GM18861 (cell line): ENCODE data around the gene TMEM117.
"Not testable (repeated sequence)": the region's sequence is repeated elsewhere in the genome, so short reads cannot be mapped to it uniquely, and the experiment has no call there.

ENCODE experiments used
- ATAC-seq: cut with Tn5 transposase; IDR thresholded peaks from one replicate; pipeline ENCODE4 v1.9.1; 2021; ENCODE audit not compliant: unreplicated experiment

TMEM117 gene

GRCh38 chr12:43836475-43836989 lies 651 bp downstream of the TMEM117 start:
- peak; percentile 23 for ATAC-seq

DNA sequence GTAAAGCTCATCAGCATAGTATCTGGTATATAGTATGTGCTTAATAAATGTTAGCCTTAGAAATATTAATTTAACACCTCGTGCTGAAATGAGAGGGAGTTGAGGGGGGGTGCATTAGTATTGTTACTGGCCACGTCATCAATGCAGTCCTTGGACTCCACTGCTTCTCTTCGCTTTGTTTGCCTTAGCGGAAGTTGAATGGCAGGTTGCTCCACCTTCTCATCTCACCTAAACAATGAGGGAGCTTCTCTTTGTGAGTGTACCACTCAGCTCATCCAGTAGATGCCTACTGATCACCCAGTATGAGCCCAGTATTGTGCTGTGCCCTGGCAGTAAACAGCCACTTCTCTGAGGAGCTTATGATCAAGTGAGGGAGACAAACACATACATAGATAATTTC lies 4.5 kb downstream of the TMEM117 start:
- ATAC-seq, result no peak

GRCh38 chr12:43841253-43841652 lies 5.4 kb downstream of the TMEM117 start:
- ATAC-seq, result no peak

DNA sequence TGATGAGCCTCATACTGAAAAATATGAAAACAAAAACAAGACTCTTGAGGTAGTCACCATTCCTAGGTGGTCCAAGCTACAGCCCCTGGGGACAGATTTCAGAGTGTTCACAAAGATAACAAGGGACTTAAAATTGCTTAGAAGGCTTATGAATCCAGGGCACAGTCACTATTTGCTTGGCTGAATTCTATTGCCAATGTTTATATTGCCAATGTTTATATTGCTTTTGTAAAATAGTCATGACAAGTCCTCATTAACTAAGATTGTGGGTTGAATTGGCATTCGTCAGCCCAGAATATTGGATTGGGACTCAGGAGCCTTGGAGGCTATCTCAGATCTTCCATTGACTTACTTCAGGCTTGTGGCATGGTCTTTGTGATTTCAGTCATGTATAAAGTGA lies 6.4 kb downstream of the TMEM117 start:
- no peak for ATAC-seq

DNA sequence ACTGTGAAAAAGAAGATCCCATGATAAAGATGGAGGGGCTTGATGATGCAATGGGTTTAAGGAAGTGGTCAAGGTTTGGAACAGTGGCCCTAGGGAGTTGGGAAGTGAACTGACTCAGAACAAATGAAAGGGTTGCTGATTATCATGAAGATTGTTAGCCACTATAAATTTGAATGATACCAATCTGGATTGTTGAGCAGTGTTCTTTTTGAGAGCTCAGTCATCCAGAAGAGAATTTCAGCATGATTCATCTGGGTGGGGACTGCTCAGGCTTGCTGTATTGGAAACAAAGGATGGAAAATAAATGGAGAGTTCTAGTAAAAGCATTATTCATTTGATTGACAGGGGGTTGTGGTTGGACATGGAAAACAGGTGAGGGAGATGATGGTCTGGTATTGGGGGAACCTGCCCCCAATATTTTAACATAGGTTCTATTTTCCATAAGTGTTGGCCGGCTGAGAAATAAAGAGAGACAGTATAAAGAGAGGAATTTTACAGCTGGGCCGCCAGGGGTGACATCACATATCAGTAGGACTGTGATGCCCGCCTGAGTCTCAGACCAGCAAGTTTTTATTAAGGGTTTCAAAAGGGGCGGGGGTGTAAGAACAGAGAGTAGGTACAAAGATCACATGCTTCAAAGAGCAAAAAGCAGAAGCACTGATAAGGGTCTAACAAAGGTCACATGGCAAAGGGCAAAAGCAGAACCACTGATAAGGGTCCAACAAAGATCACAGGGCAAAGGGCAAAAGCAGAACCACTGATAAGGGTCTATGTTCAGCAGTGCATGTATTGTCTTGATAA lies 11.7 kb downstream of the TMEM117 start:
- not testable (repeated sequence) for ATAC-seq

GRCh38 chr12:43848226-43848507 lies 12.3 kb downstream of the TMEM117 start:
- no peak for ATAC-seq

GRCh38 chr12:43848786-43849185 lies 12.9 kb downstream of the TMEM117 start:
- ATAC-seq, result no peak

- no peak for ATAC-seq
These were observed 16.9 kb downstream of the TMEM117 start for GRCh38 chr12:43852744-43853143.

DNA sequence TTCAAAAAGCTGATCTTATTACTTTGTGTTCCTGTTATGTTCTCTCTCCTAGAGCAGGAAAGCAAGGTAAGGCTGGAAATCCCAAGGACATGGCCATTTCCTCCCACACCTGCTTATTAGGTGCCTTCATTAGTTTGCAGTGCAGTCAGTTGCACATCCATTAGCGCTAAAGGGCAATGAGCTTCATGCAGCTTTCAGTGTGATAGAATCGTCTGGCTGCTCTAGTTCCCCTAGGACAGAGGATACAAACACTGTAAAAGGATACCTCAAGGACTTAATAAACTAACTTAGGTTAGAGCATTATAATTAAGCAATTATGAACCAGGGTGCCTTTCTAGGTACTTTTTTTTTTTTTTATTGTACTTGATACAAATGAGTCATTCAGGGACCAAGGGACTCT lies 21.1 kb downstream of the TMEM117 start:
- no peak for ATAC-seq

GRCh38 chr12:43858096-43858495 lies 22.2 kb downstream of the TMEM117 start:
- no peak for ATAC-seq

DNA sequence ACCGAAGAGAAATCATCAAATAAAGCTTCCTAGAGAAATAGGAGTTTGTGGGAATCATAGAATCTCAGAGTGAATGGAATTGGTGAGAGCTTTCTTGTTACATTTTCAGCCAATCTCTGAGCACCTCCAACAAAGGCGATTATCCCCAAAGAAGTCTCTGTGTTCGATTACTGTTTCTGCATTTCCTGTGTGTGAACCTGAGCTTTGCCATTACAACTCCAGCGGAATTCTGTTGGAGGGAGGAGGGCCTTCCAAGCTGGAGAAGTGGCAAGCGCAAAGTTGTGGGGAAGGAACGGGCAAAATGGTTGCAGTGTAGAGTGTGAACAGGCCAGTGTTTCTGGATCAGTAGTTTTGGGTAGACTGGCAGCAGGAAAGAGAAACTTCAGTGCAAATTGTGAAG lies 23.1 kb downstream of the TMEM117 start:
- no peak for ATAC-seq

DNA sequence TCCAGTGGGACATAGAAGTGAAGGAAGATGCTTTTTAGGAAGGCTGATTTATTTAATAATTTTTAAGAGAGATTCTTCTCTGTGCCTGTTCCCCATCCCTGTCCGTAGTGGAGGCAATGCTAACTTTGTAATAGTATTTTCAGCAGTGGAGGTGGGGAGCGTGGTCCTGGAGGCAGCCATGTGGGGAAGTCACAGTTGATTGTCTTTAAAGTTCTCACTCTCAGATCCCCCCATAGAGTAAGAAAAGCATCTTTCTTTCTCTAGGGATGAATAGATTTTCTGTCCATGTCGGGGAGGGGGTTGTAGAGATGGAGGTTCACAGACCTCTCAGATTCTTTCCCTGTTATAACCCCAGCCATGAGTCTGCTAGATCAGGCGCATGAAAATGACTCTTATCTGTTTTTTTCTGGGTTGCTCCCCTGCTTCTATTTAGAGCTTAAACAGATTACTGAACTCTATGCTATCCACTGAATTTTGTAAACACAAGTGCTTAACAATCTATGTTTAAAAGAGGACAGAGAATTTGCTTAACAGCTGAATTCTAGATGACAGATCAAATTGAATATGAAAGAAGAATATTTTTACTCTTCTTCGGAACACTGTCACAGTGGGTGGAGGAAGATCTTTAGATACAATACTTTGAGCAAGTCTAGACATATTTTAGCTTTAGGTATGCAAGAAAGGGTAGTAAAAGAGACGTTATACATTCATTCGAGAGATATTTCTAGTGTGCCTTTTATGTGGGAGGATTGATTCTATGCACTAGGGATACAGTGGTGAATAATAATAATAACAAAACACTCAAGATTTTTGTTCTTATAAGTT lies 25.3 kb downstream of the TMEM117 start:
- no peak for ATAC-seq

DNA sequence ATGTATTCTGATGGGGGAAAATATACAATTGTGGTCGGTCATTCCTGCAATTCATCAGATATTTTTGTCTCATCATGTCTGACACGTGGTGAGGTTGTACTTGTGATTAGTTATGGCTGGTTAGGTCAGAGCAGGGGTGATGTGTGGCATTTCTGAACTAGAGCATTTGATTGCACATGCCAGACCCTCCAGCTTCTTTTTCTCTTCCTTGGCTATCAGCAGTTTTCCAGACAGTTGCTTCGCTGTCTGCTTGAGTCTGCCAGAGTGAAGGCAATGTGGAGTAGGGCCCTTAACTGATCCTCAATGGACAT lies 25.9 kb downstream of the TMEM117 start:
- ATAC-seq, result no peak

DNA sequence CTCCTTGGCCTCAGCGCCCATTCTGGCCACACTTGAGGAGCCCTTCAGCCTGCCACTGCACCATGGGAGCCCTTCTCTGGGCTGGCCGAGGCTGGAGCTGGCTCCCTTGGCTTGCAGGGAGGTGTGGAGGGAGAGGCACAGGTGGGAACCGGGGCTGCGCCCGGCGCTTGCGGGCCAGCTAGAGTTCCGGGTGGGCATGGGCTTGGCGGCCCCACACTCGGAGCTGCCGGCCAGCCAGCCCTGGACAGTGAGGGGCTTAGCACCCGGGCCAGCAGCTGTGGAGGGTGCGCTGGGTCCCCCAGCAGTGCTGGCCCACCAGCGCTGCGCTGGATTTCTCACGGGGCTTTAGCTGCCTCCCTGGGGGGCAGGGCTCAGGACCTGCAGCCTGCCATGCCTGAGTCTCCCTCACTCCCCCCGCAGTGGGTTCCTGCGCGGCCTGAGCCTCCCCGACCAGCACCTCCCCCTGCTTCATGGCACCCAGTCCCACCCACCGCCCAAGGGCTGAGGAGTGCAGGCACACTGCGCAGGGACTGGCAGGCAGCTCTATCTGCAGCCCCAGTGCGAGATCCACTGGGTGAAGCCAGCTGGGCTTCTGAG lies 28.0 kb downstream of the TMEM117 start:
- no peak for ATAC-seq

DNA sequence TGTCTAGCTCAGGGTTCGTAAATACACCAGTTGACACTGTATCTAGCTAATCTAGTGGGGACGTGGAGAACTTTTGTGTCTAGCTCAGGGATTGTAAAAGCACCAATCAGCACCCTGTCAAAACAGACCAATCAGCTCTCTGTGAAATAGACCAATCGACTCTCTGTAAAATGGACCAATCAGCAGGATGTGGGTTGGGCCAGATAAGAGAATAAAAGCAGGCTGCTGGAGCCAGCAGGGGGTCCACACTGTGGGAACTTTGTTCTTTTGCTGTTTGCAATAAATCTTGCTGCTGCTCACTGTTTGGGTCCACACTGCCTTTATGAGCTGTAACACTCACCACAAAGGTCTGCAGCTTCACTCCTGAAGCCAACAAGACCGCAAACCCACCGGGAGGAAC lies 28.7 kb downstream of the TMEM117 start:
- not testable (repeated sequence) for ATAC-seq

DNA sequence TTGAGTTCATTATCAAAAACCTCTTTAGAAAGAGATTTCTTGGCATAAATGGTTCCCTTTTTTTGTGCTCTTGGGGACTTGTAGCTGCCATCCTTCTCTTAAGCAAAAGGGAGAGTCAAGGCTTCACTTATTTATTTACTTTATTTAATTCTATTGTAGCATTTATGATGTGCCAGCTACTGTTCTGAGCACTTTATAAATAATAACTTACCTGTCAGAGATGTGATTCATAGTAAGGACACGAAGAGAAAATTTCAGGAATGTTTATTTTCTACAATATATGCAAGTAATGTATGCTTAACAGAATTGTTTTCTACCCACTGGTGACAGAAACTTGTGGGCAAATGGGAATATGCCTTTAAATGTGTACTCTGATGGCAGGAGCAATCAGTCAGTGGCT lies 33.3 kb downstream of the TMEM117 start:
- no peak for ATAC-seq

DNA sequence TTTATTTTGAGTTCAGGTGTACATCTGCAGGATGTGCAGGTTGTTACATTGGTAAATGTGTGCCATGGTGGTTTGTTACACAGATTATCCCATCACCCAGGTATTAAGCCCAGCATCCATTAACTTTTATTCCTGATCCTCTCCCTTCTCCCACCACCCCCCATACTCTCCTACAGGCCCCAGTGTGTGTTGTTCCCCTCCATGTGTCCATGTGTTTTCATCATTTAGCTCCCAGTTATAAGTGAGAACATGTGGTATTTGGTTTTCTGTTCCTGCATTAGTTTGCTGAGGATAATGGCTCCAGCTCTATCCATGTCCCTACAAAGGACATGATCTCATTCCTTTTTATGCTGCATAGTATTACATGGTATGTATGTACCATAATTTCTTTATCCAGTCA lies 33.9 kb downstream of the TMEM117 start:
- not testable (repeated sequence) for ATAC-seq

- not testable (repeated sequence) for ATAC-seq
These were observed 35.4 kb downstream of the TMEM117 start for GRCh38 chr12:43871258-43871657.

GRCh38 chr12:43872396-43872795 lies 36.5 kb downstream of the TMEM117 start:
- no peak for ATAC-seq

- ATAC-seq, result no peak
These were observed 42.2 kb downstream of the TMEM117 start for GRCh38 chr12:43878050-43878449.

GRCh38 chr12:43880547-43880946 lies 44.7 kb downstream of the TMEM117 start:
- ATAC-seq, result no peak

DNA sequence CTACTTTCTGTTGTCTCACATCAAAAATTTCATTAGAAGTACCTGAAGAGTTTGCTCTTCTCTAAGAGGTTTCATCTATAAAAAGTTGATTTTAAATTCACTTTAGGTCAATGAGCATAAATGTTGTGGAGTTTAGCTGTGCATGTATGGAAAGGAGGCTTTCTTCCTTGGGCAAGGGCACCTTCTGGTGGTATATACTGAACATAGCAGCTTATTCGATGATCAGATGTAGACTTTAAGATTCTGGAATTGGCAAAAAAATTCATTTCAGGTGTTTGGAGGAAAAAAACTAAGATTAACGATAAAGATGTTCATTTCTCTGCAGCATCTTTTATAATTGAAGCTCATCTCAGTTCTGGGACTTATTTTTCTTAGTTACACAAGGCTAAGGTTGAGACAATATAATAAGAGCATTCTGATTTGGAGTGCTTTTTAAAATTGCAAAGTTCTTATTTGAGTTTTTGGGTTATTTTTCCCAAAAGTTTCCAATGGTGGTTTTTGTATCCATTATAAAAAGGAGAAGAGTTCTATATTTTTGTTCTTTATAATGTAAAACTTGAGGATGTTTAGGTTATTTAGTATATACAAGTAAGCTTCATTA lies 46.8 kb downstream of the TMEM117 start:
- peak; percentile 84 for ATAC-seq
